ENCODE results near the gene APLP2. TPM values are rescaled to one million over a fixed set of nuclear protein-coding genes. Genes with fewer than 3 reads are reported as not detected.

Gene APLP2
- total and polyA plus RNA-seq, 9 of the 15 experiments (the other 6 are each of a cell fraction or from before 2014, with no cell fraction given), result 17.4 to 164 (median 118) TPM

- ATAC-seq (no peak), DNase-seq (ENCODE audit: extremely low read depth in 1 of 4, low spot score in 3 of 4) (no peak), FAIRE-seq (no peak)
- Histone ChIP-seq H3K36me3 (ENCODE audit: control insufficient read depth, insufficient read depth, low read length) (no peaks in the 10 kb centered on the region), H3K9me3 (replicated peaks; ENCODE audit: control insufficient read depth, insufficient read depth, low read depth, low read length) (no peaks in the 10 kb centered on the region), H3K9ac (ENCODE audit: insufficient read depth in 1 of 2, low read depth in 2 of 2, low read length in 2 of 2) (no peak overlapping the region), H3K4me1 (replicated peaks in 1 of 2; ENCODE audit: control insufficient read depth in 2 of 2, insufficient read depth in 2 of 2, low read length in 2 of 2) (peaks cover 0 to 12% of the 10 kb centered on the region in 2 experiments; a peak in 1 of 5 replicates), H4K20me1 (replicated peaks; ENCODE audit: control insufficient read depth, insufficient read depth, low read length) (no peaks in the 10 kb centered on the region; the same call in 1 of the 2 replicates), H3K79me2 (ENCODE audit: control insufficient read depth, insufficient read depth, low read length) (no peaks in the 10 kb centered on the region), H3K27me3 (ENCODE audit: control insufficient read depth in 2 of 2, insufficient read depth in 2 of 2, low read length in 2 of 2) (peaks cover 53 to 73% of the 10 kb centered on the region in 2 experiments), H3K4me2 (ENCODE audit: insufficient read depth, low read length) (no peak overlapping the region), H3K9me1 (ENCODE audit: control insufficient read depth, insufficient read depth, low read length) (no peaks in the 10 kb centered on the region), H2AFZ (ENCODE audit: low read depth, low read length) (no peak overlapping the region), H3K4me3 (no peak overlapping the region), H3K27ac (ENCODE audit: extremely low read depth, low read depth, low read length) (no peak overlapping the region)
- 0% methylated on average over 3 of the region's 3 CpGs for WGBS (ENCODE audit: insufficient coverage, low coverage, missing lambda C conversion rate)
- in situ Hi-C loops (cut with MboI), result no loop called here
- ChIA-PET CTCF (ENCODE audit: low intra/inter-chr PET ratio) (no interaction called here), POLR2A (no interaction called here)
- no peak for TF ChIP-seq LARP7 (IDR thresholded peaks at IDR 0.05)
- TF ChIP-seq SP2 (IDR thresholded peaks at IDR 0.05; ENCODE audit: extremely low read depth, low read depth, low read length, poor library complexity, severe bottlenecking), result no peak
- TF ChIP-seq ZNF12 (CRISPR knock-in tag; IDR thresholded peaks at IDR 0.05), result peak; percentile 94
- TF ChIP-seq ILK (tag; IDR thresholded peaks at IDR 0.05; ENCODE audit: borderline replicate concordance, low read depth), result no peak
- no peak for TF ChIP-seq SETDB1 (IDR thresholded peaks at IDR 0.05; ENCODE audit: low read length)
- TF ChIP-seq KLF6 (CRISPR knock-in tag; IDR thresholded peaks at IDR 0.05; ENCODE audit: borderline replicate concordance), result no peak
- no peak for TF ChIP-seq CTCFL (IDR thresholded peaks at IDR 0.05; ENCODE audit: borderline replicate concordance, insufficient read depth, low read depth, low read length, poor library complexity, severe bottlenecking)
- no peak for TF ChIP-seq ZNF551 (CRISPR knock-in tag; IDR thresholded peaks at IDR 0.05)
- TF ChIP-seq SUPT5H (IDR thresholded peaks at IDR 0.05), result no peak
- intact Hi-C loops (cut with micrococcal nuclease), result no loop called here
- no TSS peak for BruUV-seq (replicated peaks)
These were observed 88.1 kb downstream of the APLP2 start for GRCh38 chr11:130157840-130158239.
